ENCODE results near the gene KCNQ1OT1. TPM values are rescaled to one million over a fixed set of nuclear protein-coding genes. Genes with fewer than 3 reads are reported as not detected.

The KCNQ1OT1 gene
- total RNA-seq, 2 experiments from 2014 or later: 0.19 to 0.22 TPM

- H3K4me3 Mint-ChIP-seq: no peak overlapping the region
- CTCF ChIA-PET: no interaction called here
- H3K27me3 Mint-ChIP-seq: no peaks in the 10 kb centered on the region
- no peaks in the 10 kb centered on the region for H3K36me3 Mint-ChIP-seq (ENCODE audit: low read depth)
- no peaks in the 10 kb centered on the region for H3K4me1 Mint-ChIP-seq
- POLR2A ChIA-PET: no interaction called here
- H3K9me3 Mint-ChIP-seq: no peaks in the 10 kb centered on the region
- no peak overlapping the region for H3K27ac Mint-ChIP-seq
- no peak for DNase-seq
Observed at GRCh38 chr11:2741377-2742131, 41.8 kb upstream of the KCNQ1OT1 start.

DNA sequence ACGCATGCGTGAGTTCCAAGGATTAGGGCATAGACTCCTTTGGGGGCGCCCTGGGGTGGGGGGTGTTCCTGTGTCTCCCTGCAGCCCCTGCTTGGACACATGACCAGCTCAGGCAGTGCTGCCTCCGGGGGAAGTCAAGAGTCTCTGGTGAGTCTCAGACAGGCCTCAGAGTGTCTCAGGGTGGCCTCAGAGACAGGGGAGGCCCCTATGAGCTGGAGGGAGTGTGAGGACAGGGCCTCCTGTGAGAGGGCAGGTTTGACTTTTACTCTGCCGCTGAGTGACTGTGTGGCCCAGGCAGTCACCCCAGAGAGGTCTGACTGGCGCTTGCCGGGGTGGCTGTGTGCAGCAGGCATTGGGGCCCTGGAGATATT is 41.2 kb upstream of the KCNQ1OT1 start:
- no peak for DNase-seq
- no peaks in the 10 kb centered on the region for H3K9me3 Mint-ChIP-seq
- CTCF ChIA-PET: no interaction called here

GRCh38 chr11:2740275-2740940 is 40.6 kb upstream of the KCNQ1OT1 start:
- Mint-ChIP-seq H3K9me3 (no peaks in the 10 kb centered on the region), H3K4me1 (no peaks in the 10 kb centered on the region), H3K27ac (no peak overlapping the region), H3K27me3 (no peaks in the 10 kb centered on the region), H3K36me3 (ENCODE audit: low read depth) (no peaks in the 10 kb centered on the region), H3K4me3 (no peak overlapping the region)
- ChIA-PET CTCF (no interaction called here), POLR2A (no interaction called here)
- no peak for DNase-seq

More for the DNA sequence above, 41.2 kb upstream of the KCNQ1OT1 start:
- Mint-ChIP-seq H3K36me3 (ENCODE audit: low read depth) (no peaks in the 10 kb centered on the region), H3K27me3 (no peaks in the 10 kb centered on the region), H3K4me3 (no peak overlapping the region), H3K27ac (no peak overlapping the region), H3K4me1 (no peaks in the 10 kb centered on the region)
- POLR2A ChIA-PET: no interaction called here

DNA sequence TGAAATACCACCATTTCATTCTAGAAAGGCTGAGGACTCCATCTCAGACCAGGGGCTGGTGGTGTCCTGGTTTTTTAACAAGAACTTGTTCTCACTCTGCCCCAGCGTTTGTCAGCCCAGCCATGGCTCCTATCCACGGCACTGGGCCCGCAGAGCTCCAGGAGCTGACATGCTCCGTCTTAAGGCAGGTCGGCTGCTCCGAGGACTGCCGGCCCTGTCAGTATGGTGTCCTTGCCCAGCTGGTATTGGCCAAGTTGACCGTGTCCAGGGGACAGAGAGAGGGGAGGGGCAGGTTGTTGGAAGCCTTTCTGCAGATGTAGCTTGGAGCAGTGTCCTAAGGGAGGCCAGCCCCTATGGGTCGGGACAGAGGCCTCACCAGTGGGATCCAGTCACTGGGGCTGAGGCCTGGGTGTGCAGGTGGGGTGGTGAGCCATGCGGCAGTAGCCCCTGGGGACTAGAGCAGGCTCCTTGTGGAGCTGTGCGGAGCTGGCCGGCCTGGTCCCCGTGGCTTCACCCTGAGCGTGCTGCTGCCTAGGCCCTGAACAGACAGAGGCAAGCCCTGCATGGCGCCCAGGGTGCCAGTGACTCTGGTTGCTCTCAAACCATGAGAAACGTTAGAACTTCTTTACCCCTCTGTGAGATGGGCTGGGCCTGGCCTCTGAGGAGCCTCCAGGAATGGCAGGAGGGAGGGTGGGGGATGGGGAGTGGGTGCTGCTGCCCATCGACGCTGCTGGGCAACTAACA is 39.9 kb upstream of the KCNQ1OT1 start:
- POLR2A ChIA-PET: no interaction called here
- Mint-ChIP-seq H3K4me3 (no peak overlapping the region), H3K36me3 (ENCODE audit: low read depth) (no peaks in the 10 kb centered on the region), H3K27ac (no peak overlapping the region), H3K9me3 (no peaks in the 10 kb centered on the region), H3K27me3 (no peaks in the 10 kb centered on the region), H3K4me1 (no peaks in the 10 kb centered on the region)
- CTCF ChIA-PET: no interaction called here
- no peak for DNase-seq

GRCh38 chr11:2738551-2739431 is 39.0 kb upstream of the KCNQ1OT1 start:
- no peaks in the 10 kb centered on the region for H3K4me1 Mint-ChIP-seq
- H3K27me3 Mint-ChIP-seq: no peaks in the 10 kb centered on the region
- no peak for DNase-seq
- H3K4me3 Mint-ChIP-seq: no peak overlapping the region
- H3K27ac Mint-ChIP-seq: no peak overlapping the region
- ChIA-PET CTCF (no interaction called here), POLR2A (no interaction called here)
- no peaks in the 10 kb centered on the region for H3K9me3 Mint-ChIP-seq
- H3K36me3 Mint-ChIP-seq (ENCODE audit: low read depth): no peaks in the 10 kb centered on the region

DNA sequence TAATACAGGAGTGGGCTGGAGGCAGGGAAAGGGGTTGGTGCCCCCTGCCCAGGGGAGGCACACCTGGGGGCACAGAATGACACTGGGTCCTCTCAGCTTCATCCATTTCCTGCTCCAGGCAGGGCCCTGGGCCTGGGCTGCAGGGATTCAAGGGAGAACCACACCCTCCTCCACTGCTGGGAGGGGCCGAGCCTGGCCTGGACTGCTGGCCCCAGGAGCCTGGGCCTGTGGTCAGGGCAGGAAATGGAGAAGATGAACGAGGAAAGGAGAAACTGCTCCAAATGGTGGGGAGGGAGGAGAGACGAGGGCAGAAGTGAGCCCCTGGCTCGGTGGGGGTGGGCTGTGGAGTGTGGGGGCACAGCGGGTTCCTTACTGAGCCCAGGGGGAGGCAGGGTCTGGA is 38.1 kb upstream of the KCNQ1OT1 start:
- H3K9me3 Mint-ChIP-seq: no peaks in the 10 kb centered on the region
- POLR2A ChIA-PET: no interaction called here
- H3K36me3 Mint-ChIP-seq (ENCODE audit: low read depth): no peaks in the 10 kb centered on the region
- no peak for DNase-seq
- H3K27ac Mint-ChIP-seq: no peak overlapping the region
- H3K4me3 Mint-ChIP-seq: no peak overlapping the region
- no peaks in the 10 kb centered on the region for H3K4me1 Mint-ChIP-seq
- no peaks in the 10 kb centered on the region for H3K27me3 Mint-ChIP-seq
- CTCF ChIA-PET: no interaction called here

DNA sequence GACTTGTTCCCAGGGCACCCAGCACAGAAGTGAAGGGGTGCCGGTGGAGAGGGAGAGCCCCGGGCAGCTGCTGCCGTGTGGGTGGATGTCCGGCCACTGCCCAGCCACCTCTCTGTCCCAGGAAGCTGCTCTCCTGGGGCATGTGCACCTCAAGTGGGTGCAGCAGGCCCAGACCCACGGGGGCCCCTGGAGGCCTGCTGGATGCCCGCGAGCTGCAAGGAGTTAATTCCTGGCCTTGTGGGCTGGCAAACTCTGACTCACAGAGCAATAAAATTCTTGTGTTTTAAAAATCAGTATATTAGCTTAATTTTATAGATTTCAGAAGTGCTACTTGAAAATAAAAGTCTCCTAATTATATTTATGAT is 37.4 kb upstream of the KCNQ1OT1 start:
- Mint-ChIP-seq H3K4me1 (no peaks in the 10 kb centered on the region), H3K36me3 (ENCODE audit: low read depth) (no peaks in the 10 kb centered on the region), H3K4me3 (no peak overlapping the region), H3K27ac (no peak overlapping the region), H3K27me3 (no peaks in the 10 kb centered on the region), H3K9me3 (no peaks in the 10 kb centered on the region)
- DNase-seq: no peak
- ChIA-PET POLR2A (no interaction called here), CTCF (no interaction called here)

DNA sequence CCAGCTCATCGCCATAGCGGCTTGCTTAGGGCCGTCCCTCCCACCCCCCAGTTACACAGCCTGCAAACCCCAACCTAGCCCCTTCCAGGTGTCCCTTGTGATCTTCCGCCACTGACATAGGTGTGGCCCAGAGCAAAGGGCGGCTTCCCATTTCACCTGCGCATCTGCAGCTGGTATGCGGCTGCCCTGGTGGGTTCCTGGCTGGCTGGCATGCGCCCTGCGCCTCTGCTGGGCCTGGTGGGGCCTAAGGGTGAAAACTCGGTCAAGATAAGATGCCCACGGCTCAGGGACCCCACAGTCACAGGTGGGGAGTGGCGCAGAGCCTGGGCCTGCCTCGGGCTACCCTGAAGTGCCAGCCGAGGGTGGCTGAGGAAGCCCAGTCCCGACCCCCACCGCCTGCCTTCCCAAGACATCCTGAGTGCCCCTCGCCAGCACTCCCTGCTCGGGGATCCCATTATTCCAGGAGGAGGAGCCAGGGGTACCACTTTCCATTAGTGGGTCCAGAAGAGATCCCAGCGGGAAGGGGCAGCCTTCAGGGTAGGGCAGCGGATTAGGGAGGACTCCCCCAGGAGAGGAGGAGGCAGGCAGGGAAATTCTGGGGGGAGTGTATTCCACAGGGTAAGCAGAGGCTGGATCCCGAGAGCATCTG is 36.9 kb upstream of the KCNQ1OT1 start:
- ChIA-PET POLR2A (no interaction called here), CTCF (no interaction called here)
- Mint-ChIP-seq H3K27me3 (no peaks in the 10 kb centered on the region), H3K4me1 (no peaks in the 10 kb centered on the region), H3K36me3 (ENCODE audit: low read depth) (no peaks in the 10 kb centered on the region), H3K27ac (no peak overlapping the region), H3K4me3 (no peak overlapping the region), H3K9me3 (no peaks in the 10 kb centered on the region)
- DNase-seq: no peak

DNA sequence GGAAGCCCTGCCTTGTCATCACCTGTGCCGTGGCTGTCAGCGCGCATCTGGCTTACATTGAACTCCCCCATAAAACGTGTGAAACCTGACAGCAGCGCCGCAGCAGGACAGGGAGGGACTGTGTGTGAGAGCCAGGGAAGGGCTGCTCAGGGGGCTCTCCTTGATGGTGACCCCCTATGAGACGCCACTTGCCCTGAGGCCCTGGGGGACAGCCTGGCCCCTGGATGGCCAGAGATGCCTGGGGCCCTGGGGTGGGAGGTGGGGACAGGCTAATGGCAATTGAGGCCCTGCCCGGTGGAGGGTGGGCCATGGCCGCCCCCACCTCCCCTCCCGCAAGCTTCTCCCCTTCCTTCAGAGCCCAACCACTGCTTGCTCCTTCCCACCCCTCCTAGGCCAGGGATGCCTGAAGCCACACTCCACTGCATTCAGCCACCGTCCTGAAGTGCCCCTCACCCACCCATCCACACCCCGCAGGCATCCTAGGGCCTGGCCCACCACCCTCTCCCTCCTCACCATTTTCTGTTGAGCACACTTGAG is 35.3 kb upstream of the KCNQ1OT1 start:
- H3K36me3 Mint-ChIP-seq (ENCODE audit: low read depth): no peaks in the 10 kb centered on the region
- no peak overlapping the region for H3K4me3 Mint-ChIP-seq
- no peaks in the 10 kb centered on the region for H3K4me1 Mint-ChIP-seq

GRCh38 chr11:2734181-2735052 is 34.6 kb upstream of the KCNQ1OT1 start:
- no peak overlapping the region for H3K27ac Mint-ChIP-seq
- POLR2A ChIA-PET: no interaction called here
- H3K27me3 Mint-ChIP-seq: no peaks in the 10 kb centered on the region
- no peak overlapping the region for H3K4me3 Mint-ChIP-seq
- CTCF ChIA-PET: interaction anchor here (0.7 to 1.2 kb wide), 3 partner anchors 10 to 1148 kb away, joined by 3 to 4 read pairs (median 4); no protein-coding TSS in a partner anchor
- no peaks in the 10 kb centered on the region for H3K4me1 Mint-ChIP-seq
- H3K9me3 Mint-ChIP-seq: no peaks in the 10 kb centered on the region
- H3K36me3 Mint-ChIP-seq (ENCODE audit: low read depth): no peaks in the 10 kb centered on the region
- no peak for DNase-seq

More for the DNA sequence above, 35.3 kb upstream of the KCNQ1OT1 start:
- Mint-ChIP-seq H3K9me3 (no peaks in the 10 kb centered on the region), H3K27me3 (no peaks in the 10 kb centered on the region), H3K27ac (no peak overlapping the region)
- no peak for DNase-seq
- ChIA-PET CTCF (no interaction called here), POLR2A (no interaction called here)

- H3K36me3 Mint-ChIP-seq (ENCODE audit: low read depth): no peaks in the 10 kb centered on the region
- no peaks in the 10 kb centered on the region for H3K27me3 Mint-ChIP-seq
- H3K27ac Mint-ChIP-seq: no peak overlapping the region
- no peak for DNase-seq
- ChIA-PET POLR2A (interaction anchor here (0.6 kb wide), 1 partner anchor 391 kb away, joined by 4 read pairs; no protein-coding TSS in a partner anchor), CTCF (interaction anchor here (1.2 kb wide), 1 partner anchor 9 kb away, joined by 4 read pairs; no protein-coding TSS in a partner anchor)
- H3K4me3 Mint-ChIP-seq: no peak overlapping the region
- no peaks in the 10 kb centered on the region for H3K9me3 Mint-ChIP-seq
- no peaks in the 10 kb centered on the region for H3K4me1 Mint-ChIP-seq
Observed at GRCh38 chr11:2732940-2733628, 33.3 kb upstream of the KCNQ1OT1 start.

Data from activated CD4-positive, alpha-beta T cell treated with anti-CD3 and anti-CD28 coated beads, Interleukin-2, amount 10 ng/mL, durations not matched to agents 7 days and 5 days (primary cell).